DOHH2 (cell line): ENCODE results near the gene P3H3.

Source experiments
- H3F3A ChIP-seq: fragments of 200-600 bp; sonication (generic), shearing (Covaris generic); 2 replicates; pipeline ENCODE4 v1.6.0; 2016; ENCODE audit warnings: antibody characterized with exemption, mild to moderate bottlenecking; ENCODE audit not compliant: control insufficient read depth, insufficient read depth
- H3K27ac ChIP-seq: fragments of 200-600 bp; sonication (generic); 2 replicates; pipeline ENCODE4 v1.5.1; 2014; ENCODE audit warnings: low read depth, mild to moderate bottlenecking, low read length, moderate library complexity
- H3K27me3 ChIP-seq: fragments of 200-600 bp; sonication (generic); 2 replicates; pipeline ENCODE4 v1.6.1; 2014; ENCODE audit warnings: mild to moderate bottlenecking, low read length, mixed read lengths; ENCODE audit not compliant: control insufficient read depth
- H3K36me3 ChIP-seq: fragments of 200-600 bp; sonication (generic); 2 replicates; pipeline ENCODE4 v1.6.1; 2014; ENCODE audit warnings: mild to moderate bottlenecking, low read length, moderate library complexity, mixed read lengths; ENCODE audit not compliant: control insufficient read depth
- H3K4me1 ChIP-seq: fragments of 200-600 bp; sonication (generic); 2 replicates; pipeline ENCODE4 v1.6.1; 2014; ENCODE audit warnings: mild to moderate bottlenecking, low read length, mixed read lengths; ENCODE audit not compliant: control insufficient read depth
- H3K4me2 ChIP-seq: fragments of 200-600 bp; sonication (generic); 2 replicates; pipeline ENCODE4 v1.6.0; 2014; ENCODE audit warnings: mild to moderate bottlenecking, low read length, moderate library complexity
- H3K4me3 ChIP-seq: fragments of 200-600 bp; sonication (generic); 2 replicates; pipeline ENCODE4 v1.5.1; 2014; ENCODE audit warnings: mild to moderate bottlenecking, low read length, mixed read lengths
- H3K79me2 ChIP-seq: fragments of 200-600 bp; sonication (generic); 2 replicates; pipeline ENCODE4 v1.6.1; 2014; ENCODE audit warnings: mild to moderate bottlenecking, low read length, mixed read lengths; ENCODE audit not compliant: control insufficient read depth
- H3K9me2 ChIP-seq: fragments of 200-600 bp; sonication (generic); replicated peaks from 2 replicates; pipeline ENCODE4 v1.6.1; 2014; ENCODE audit warnings: mild to moderate bottlenecking, low read length, mixed read lengths; ENCODE audit not compliant: control insufficient read depth
- H3K9me3 ChIP-seq: fragments of 200-600 bp; sonication (generic); 2 replicates; pipeline ENCODE4 v1.6.1; 2014; ENCODE audit warnings: antibody characterized with exemption, low read length, mixed read lengths; ENCODE audit not compliant: control insufficient read depth, insufficient read depth
- H4K20me1 ChIP-seq: fragments of 200-600 bp; sonication (generic); 2 replicates; pipeline ENCODE4 v1.6.0; 2014; ENCODE audit warnings: low read depth, mild to moderate bottlenecking, antibody characterized with exemption, low read length, moderate library complexity; ENCODE audit not compliant: control insufficient read depth, insufficient read depth
- CTCF ChIP-seq: fragments of 200-600 bp; sonication (generic); IDR thresholded peaks from one replicate; pipeline ENCODE4 v1.5.1; 2014; ENCODE audit warnings: antibody characterized with exemption, mild to moderate bottlenecking, low read depth, low read length; ENCODE audit not compliant: poor library complexity, severe bottlenecking
- EZH2phosphoT487 ChIP-seq: fragments of 200-600 bp; sonication (generic); IDR thresholded peaks from 2 replicates; pipeline ENCODE4 v1.6.1; 2017; ENCODE audit warnings: borderline replicate concordance, mild to moderate bottlenecking, antibody characterized with exemption, low read length, moderate library complexity, mixed read lengths

The P3H3 gene

GRCh38 chr12:6849976-6850560 is 21.9 kb downstream of the P3H3 start:
- H3F3A ChIP-seq: peaks cover 2% of the 10 kb centered on the region; the same call in 1 of the 2 replicates
- H3K27ac ChIP-seq: no peak overlapping the region
- H4K20me1 ChIP-seq: no peaks in the 10 kb centered on the region
- H3K79me2 ChIP-seq: peaks cover 48% of the 10 kb centered on the region
- H3K4me2 ChIP-seq: peak overlapping the region; percentile 99
- H3K9me3 ChIP-seq: no peaks in the 10 kb centered on the region
- no peaks in the 10 kb centered on the region for H3K27me3 ChIP-seq
- peaks cover 32% of the 10 kb centered on the region for H3K4me1 ChIP-seq
- H3K36me3 ChIP-seq: peaks cover 66% of the 10 kb centered on the region
- no peaks in the 10 kb centered on the region for H3K9me2 ChIP-seq
- H3K4me3 ChIP-seq: peak overlapping the region; percentile 77
- TF ChIP-seq CTCF (no peak), EZH2phosphoT487 (no peak)

GRCh38 chr12:6850796-6851152 is 22.6 kb downstream of the P3H3 start:
- H3K4me3 ChIP-seq: peak overlapping the region; percentile 77
- no peaks in the 10 kb centered on the region for H3K27me3 ChIP-seq
- peak overlapping the region; percentile 99 for H3K4me2 ChIP-seq
- H3K4me1 ChIP-seq: peaks cover 32% of the 10 kb centered on the region
- H3K27ac ChIP-seq: peak overlapping the region; percentile 64
- TF ChIP-seq EZH2phosphoT487 (no peak), CTCF (no peak)
- peaks cover 2% of the 10 kb centered on the region; the same call in 1 of the 2 replicates for H3F3A ChIP-seq
- peaks cover 73% of the 10 kb centered on the region for H3K36me3 ChIP-seq
- no peaks in the 10 kb centered on the region for H3K9me2 ChIP-seq
- H3K79me2 ChIP-seq: peaks cover 51% of the 10 kb centered on the region
- no peaks in the 10 kb centered on the region for H3K9me3 ChIP-seq
- H4K20me1 ChIP-seq: no peaks in the 10 kb centered on the region

- Histone ChIP-seq H3K4me3 (peak within 1 kb of the TSS; percentile 77), H3K79me2 (peaks cover 51% of the 10 kb centered on the region), H3F3A (peaks cover 2% of the 10 kb centered on the region; the same call in 1 of the 2 replicates), H3K36me3 (peaks cover 73% of the 10 kb centered on the region), H3K4me2 (peak within 1 kb of the TSS; percentile 99), H3K27ac (peak within 1 kb of the TSS; percentile 64), H3K4me1 (peaks cover 32% of the 10 kb centered on the region), H3K9me3 (no peaks in the 10 kb centered on the region), H3K9me2 (no peaks in the 10 kb centered on the region), H4K20me1 (no peaks in the 10 kb centered on the region), H3K27me3 (no peaks in the 10 kb centered on the region)
- no peak for TF ChIP-seq EZH2phosphoT487
- no peak for TF ChIP-seq CTCF
These were observed 23.1 kb downstream of the P3H3 start, which contains the start of gene CDCA3 for GRCh38 chr12:6851153-6851920. TSS of gene CDCA3 (minus strand) at chr12:6851286. CDS start at chr12:6850952, 334 bp downstream.
